Activated B cell treated with CpG ODN at 0.5 μM for 24 hours (primary cell): Measurements from ENCODE around the gene ZSCAN5A. TPM values are rescaled to one million over a fixed set of nuclear protein-coding genes. Genes with fewer than 3 reads are reported as not detected.

Experiments
- ATAC-seq: fragments of 200-7000 bp; cut with Tn5 transposase; one replicate; pipeline ENCODE4 v1.10.0; 2021; ENCODE audit warnings: low read depth, mild to moderate bottlenecking, moderate library complexity
- CTCF ChIA-PET: fragments of 350-600 bp; sonication (Branson Sonifier 250); formaldehyde crosslinking; loops from one replicate; lab custom pipeline; 2021; ENCODE audit warnings: antibody characterized with exemption; lab: Charles Lee
- POLR2A ChIA-PET: fragments of 350-600 bp; sonication (Branson Sonifier 250); formaldehyde crosslinking; loops from one replicate; lab custom pipeline; 2021; ENCODE audit warnings: antibody characterized with exemption; lab: Charles Lee
- DNase-seq: peaks from one replicate; pipeline ENCODE4 v3.0.0; 2022
- H3K27ac Mint-ChIP-seq: one replicate; pipeline ENCODE4 v1.8.0; 2020; ENCODE audit warnings: mixed read lengths
- H3K27me3 Mint-ChIP-seq: one replicate; pipeline ENCODE4 v1.8.0; 2021; ENCODE audit warnings: mixed read lengths
- H3K36me3 Mint-ChIP-seq: one replicate; pipeline ENCODE4 v1.8.0; 2021; ENCODE audit warnings: low read depth, mixed read lengths
- H3K4me1 Mint-ChIP-seq: one replicate; pipeline ENCODE4 v1.8.0; 2021; ENCODE audit warnings: mixed read lengths
- H3K4me3 Mint-ChIP-seq: one replicate; pipeline ENCODE4 v1.8.0; 2020; ENCODE audit warnings: mild to moderate bottlenecking, mixed read lengths
- H3K9me3 Mint-ChIP-seq: one replicate; pipeline ENCODE4 v1.8.0; 2020; ENCODE audit warnings: mixed read lengths
- intact Hi-C: fragments of 100-400 bp; cut with micrococcal nuclease; formaldehyde crosslinking; loops from one replicate; pipeline ENCODE4 v1.15.1; 2024
- total RNA-seq: library from RNA; stranded (reverse); gene quantifications from 2 replicates; pipeline ENCODE4 v1.2.3, GENCODE V29; 2022
- TF ChIP-seq, protein P1 (sequence below): fragments of 200-600 bp; IDR thresholded peaks from one replicate; pipeline ENCODE4 v1.8.0; 2022; ENCODE audit warnings: antibody characterized with exemption, mild to moderate bottlenecking

Gene ZSCAN5A
- total RNA-seq, 1 donor from 2014 or later: 17.8 TPM

DNA sequence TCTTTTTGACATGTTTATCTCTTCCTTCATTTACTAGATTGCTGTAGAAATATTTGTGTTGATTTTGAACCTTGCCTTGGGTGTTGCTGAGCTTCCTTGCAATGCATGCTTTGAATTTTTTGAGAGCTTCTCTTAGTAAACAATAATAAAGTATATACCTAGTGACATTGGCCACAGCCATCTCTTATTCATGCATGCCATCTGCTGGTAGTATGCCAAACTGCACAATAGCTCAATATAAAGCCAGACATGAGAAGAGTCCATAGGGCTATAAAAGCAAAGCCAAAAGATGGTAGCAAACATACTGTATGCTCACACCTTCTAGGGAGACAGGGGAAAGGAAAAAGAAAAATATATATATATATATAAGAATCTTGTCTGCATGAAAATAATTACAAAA lies 18.9 kb upstream of the ZSCAN5A start:
- intact Hi-C loops: loop anchor here (1.0 to 2.0 kb wide), 5 partner anchors 80 to 267 kb away; no protein-coding TSS in a partner anchor
- CTCF ChIA-PET: interaction anchor here (0.6 to 7.6 kb wide), 26 partner anchors 9 to 701 kb away, joined by 3 to 134 read pairs (median 4); partner anchors contain the start of genes ZNF444 and ZSCAN5A
- POLR2A ChIA-PET: interaction anchor here (1.4 kb wide), 1 partner anchor 80 kb away, joined by 4 read pairs; no protein-coding TSS in a partner anchor
- ATAC-seq: peak; percentile 73
- Mint-ChIP-seq H3K36me3 (peaks cover 2% of the 10 kb centered on the region), H3K4me1 (no peaks in the 10 kb centered on the region), H3K9me3 (peaks cover 5% of the 10 kb centered on the region), H3K27me3 (peaks cover 3% of the 10 kb centered on the region), H3K4me3 (no peak overlapping the region), H3K27ac (no peak overlapping the region)
- DNase-seq: no peak
- TF ChIP-seq, protein P1, sequence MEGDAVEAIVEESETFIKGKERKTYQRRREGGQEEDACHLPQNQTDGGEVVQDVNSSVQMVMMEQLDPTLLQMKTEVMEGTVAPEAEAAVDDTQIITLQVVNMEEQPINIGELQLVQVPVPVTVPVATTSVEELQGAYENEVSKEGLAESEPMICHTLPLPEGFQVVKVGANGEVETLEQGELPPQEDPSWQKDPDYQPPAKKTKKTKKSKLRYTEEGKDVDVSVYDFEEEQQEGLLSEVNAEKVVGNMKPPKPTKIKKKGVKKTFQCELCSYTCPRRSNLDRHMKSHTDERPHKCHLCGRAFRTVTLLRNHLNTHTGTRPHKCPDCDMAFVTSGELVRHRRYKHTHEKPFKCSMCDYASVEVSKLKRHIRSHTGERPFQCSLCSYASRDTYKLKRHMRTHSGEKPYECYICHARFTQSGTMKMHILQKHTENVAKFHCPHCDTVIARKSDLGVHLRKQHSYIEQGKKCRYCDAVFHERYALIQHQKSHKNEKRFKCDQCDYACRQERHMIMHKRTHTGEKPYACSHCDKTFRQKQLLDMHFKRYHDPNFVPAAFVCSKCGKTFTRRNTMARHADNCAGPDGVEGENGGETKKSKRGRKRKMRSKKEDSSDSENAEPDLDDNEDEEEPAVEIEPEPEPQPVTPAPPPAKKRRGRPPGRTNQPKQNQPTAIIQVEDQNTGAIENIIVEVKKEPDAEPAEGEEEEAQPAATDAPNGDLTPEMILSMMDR: peak; percentile 36

DNA sequence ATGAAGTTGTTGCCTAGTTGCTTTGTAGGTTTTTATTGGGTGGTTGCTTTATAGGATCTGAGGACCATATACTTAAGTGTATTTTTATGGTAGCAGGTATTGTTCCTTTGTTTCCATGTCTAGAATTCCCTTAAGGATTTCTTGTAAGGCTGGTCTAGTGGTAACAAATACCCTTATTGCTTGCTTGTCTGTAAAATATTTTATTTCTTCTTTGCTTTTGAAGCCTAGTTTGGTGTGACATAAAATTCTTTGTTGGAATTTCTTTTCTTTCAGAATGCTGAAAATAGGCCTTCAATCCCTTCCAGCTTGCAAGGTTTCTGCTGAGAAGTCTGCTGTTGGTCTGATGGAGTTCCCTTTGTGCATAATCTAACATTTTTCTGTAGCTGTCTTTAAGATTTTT lies 18.1 kb upstream of the ZSCAN5A start:
- DNase-seq: no peak
- no peak for ATAC-seq
- TF ChIP-seq, protein P1: no peak
- no peak overlapping the region for H3K27ac Mint-ChIP-seq
- no peaks in the 10 kb centered on the region for H3K4me1 Mint-ChIP-seq
- ChIA-PET POLR2A (interaction anchor here (1.4 kb wide), 1 partner anchor 79 kb away, joined by 4 read pairs; no protein-coding TSS in a partner anchor), CTCF (interaction anchor here (0.8 to 7.6 kb wide), 12 partner anchors 10 to 269 kb away, joined by 3 to 134 read pairs (median 5); partner anchors contain the start of gene ZSCAN5A)
- intact Hi-C loops: loop anchor here (1.0 to 2.0 kb wide), 5 partner anchors 79 to 266 kb away; no protein-coding TSS in a partner anchor
- peaks cover 3% of the 10 kb centered on the region for H3K27me3 Mint-ChIP-seq
- peaks cover 2% of the 10 kb centered on the region for H3K36me3 Mint-ChIP-seq
- H3K4me3 Mint-ChIP-seq: no peak overlapping the region
- H3K9me3 Mint-ChIP-seq: peaks cover 5% of the 10 kb centered on the region

DNA sequence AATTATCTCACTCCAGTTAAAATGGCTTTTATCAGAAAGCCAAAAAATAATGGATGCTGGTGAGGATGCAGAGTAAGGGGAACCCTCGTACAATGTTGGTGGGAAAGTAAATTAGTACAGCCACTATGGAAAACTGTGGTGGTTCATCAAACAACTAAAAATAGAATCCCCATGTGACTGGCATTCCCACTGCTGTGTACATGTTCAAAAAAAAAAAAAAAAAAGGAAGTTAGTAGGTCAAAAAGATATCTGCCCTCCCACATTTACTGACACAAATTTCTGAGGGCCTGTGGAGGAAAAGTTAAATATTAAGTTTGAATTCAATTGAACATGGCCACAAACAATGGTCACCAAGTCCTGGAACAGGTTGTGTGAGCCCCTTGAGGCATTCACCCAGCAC lies 9.8 kb upstream of the ZSCAN5A start:
- TF ChIP-seq, protein P1: no peak
- no peak overlapping the region for H3K27ac Mint-ChIP-seq
- H3K27me3 Mint-ChIP-seq: no peaks in the 10 kb centered on the region
- no peak overlapping the region for H3K4me3 Mint-ChIP-seq
- CTCF ChIA-PET: no interaction called here
- no peaks in the 10 kb centered on the region for H3K9me3 Mint-ChIP-seq
- POLR2A ChIA-PET: no interaction called here
- DNase-seq (no peak), ATAC-seq (no peak)
- H3K4me1 Mint-ChIP-seq: peaks cover 13% of the 10 kb centered on the region
- H3K36me3 Mint-ChIP-seq: no peaks in the 10 kb centered on the region
- intact Hi-C loops: no loop called here

DNA sequence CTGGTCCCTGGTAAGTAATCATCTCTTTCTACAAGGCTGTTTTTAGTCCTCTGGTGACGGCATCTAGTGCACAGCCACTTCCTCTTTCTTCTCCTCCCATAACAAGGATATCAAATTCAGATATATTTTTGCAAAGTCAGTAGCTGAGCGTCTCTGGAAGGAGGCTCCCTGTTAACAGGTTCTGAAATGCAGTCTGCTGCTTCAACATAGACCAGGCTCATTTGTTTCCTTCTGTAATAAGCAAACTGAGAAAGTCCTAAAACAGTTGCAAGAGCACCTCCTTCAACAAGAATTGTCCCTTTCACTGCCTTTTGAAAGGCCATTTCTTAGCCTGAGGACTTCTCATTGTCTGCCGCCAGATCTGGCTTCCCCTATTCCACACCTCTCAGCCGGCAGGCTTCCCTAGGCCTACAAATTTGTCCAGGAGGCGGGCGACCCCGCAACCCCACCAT lies 7.4 kb upstream of the ZSCAN5A start:
- CTCF ChIA-PET: no interaction called here
- peak overlapping the region; percentile 0 for H3K27ac Mint-ChIP-seq
- ATAC-seq: peak; percentile 47

More for the DNA sequence above, 7.4 kb upstream of the ZSCAN5A start:
- intact Hi-C loops: no loop called here
- no peaks in the 10 kb centered on the region for H3K9me3 Mint-ChIP-seq
- H3K4me3 Mint-ChIP-seq: no peak overlapping the region
- POLR2A ChIA-PET: no interaction called here
- no peak for DNase-seq
- no peaks in the 10 kb centered on the region for H3K27me3 Mint-ChIP-seq
- H3K36me3 Mint-ChIP-seq: no peaks in the 10 kb centered on the region
- TF ChIP-seq, protein P1: no peak
- H3K4me1 Mint-ChIP-seq: peaks cover 13% of the 10 kb centered on the region
